Measurements from ENCODE around the gene PDE6D.
"Not testable (repeated sequence)": the region's sequence is repeated elsewhere in the genome, so short reads cannot be mapped to it uniquely, and the experiment has no call there.

The PDE6D gene

DNA sequence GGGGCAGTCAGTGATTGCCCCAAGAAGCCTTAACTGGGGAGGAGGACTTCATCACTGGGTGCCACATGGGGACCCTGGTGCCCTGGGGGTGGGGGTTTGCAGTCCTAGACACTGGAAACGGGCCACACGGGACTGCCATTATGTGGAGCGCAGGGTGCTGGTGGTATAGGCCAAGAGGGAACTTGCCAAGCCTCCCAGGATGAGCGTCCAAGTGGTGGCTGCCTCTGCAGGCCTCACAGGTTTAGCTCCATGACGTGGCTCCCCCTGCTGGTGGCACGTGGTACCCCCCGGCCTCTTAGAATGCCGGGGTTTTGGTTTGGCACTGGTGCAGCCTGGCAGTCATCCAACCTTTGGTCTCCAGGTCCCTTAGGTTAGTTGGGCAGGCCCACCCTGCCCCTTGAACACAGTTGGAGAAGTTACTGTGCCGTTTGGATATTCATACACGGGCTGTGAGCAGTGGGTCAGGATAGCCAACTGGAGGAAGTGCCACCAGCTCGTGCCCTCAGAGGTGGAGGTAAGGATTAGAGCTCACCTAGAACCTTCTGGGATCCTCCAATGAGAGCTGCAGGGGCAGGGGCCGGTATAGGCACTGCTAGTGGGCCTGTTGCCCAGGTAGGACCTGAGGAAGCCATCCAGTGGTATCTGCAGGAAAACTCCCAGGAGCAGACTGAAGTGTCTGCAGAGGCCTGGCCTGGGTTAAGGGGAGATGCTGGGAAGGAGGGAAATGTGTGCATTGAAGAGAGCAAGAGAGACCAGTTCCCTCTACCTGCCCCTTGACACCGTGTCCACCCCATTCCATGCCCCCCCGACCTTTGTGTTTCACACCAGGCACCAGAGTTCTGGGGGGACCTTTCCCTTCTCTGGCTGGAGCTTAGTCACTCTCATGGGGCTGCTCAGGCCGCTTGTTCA, 67.1 kb downstream of the PDE6D start:
- H3K4me3 ChIP-seq (replicated peaks in 1 of 2; ENCODE audit: low read depth in 2 of 2, low read length in 2 of 2): no peak overlapping the region
- DNase-seq (ENCODE audit: low read depth in 2 of 2): peak; percentile 91 to 93
- TF ChIP-seq, protein P1, sequence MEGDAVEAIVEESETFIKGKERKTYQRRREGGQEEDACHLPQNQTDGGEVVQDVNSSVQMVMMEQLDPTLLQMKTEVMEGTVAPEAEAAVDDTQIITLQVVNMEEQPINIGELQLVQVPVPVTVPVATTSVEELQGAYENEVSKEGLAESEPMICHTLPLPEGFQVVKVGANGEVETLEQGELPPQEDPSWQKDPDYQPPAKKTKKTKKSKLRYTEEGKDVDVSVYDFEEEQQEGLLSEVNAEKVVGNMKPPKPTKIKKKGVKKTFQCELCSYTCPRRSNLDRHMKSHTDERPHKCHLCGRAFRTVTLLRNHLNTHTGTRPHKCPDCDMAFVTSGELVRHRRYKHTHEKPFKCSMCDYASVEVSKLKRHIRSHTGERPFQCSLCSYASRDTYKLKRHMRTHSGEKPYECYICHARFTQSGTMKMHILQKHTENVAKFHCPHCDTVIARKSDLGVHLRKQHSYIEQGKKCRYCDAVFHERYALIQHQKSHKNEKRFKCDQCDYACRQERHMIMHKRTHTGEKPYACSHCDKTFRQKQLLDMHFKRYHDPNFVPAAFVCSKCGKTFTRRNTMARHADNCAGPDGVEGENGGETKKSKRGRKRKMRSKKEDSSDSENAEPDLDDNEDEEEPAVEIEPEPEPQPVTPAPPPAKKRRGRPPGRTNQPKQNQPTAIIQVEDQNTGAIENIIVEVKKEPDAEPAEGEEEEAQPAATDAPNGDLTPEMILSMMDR (IDR thresholded peaks at IDR 0.05; ENCODE audit: low read depth, low read length): peak; percentile 92

DNA sequence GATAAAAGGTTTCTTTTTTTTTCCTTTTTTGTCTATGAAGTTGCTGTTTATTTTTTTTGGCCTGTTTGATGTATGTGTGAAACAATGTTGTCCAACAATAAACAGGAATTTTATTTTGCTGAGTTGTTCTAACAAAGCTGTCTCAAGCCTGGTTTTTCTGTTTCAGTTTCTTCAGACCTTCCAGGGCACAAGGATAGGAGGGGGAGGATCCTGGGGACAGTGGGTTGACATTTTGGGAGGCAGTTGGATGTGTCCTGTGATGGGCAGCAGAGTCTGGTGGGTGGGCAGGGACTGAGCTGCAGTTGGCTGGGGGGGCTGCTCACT, 67.7 kb downstream of the PDE6D start:
- not testable (repeated sequence) for H3K4me3 ChIP-seq (replicated peaks in 1 of 2; ENCODE audit: low read depth in 2 of 2, low read length in 2 of 2)

GRCh38 chr2:231712451-231713021, 68.5 kb downstream of the PDE6D start:
- not testable (repeated sequence) for DNase-seq (ENCODE audit: low read depth in 2 of 2); H3K4me3 ChIP-seq (replicated peaks in 1 of 2; ENCODE audit: low read depth in 2 of 2, low read length in 2 of 2)

More for the DNA sequence above, 67.7 kb downstream of the PDE6D start:
- DNase-seq (ENCODE audit: low read depth in 2 of 2): not testable (repeated sequence)

DNA sequence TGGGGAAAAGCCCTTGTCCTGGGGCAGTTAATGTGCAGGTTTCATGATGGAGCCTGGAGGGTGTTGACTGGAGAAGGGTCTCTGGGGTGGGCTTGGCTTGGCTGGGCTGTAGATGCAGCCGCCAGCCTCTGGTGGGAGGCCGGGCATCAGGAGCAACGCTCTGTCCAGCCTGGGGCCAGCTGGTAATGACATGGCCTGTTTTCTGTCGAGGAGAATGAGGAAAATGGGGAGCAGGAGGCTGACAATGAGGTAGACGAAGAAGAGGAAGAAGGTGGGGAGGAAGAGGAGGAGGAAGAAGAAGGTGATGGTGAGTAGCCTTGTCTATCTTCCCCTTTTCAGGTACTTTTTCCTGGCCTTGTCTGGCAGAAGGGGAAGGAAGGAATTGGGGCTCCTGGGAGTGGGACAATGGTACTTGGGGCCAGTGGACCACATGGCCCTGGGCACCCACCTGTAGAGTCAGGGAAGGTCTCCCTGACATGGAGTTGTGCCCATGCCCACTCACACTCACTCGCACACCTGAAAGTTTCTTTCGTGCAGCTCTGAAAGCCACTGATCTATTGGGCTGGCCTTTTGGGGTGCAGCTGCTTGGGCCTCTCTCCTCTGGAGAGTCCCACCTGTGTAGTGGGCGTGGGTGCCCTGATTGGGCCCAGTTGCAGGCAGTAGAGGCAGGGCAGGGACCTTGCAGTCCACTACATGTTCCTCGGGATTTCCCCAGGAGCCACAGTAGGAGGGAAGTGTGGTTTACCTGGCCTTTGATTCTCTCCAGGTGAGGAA, 69.2 kb downstream of the PDE6D start:
- TF ChIP-seq, protein P1 (IDR thresholded peaks at IDR 0.05; ENCODE audit: low read depth, low read length): no peak
- DNase-seq (ENCODE audit: low read depth in 2 of 2): no peak
- peak overlapping the region; percentile 64 to 78 for H3K4me3 ChIP-seq (replicated peaks in 1 of 2; ENCODE audit: low read depth in 2 of 2, low read length in 2 of 2)

GRCh38 chr2:231710799-231711676, 70.0 kb downstream of the PDE6D start:
- H3K4me3 ChIP-seq (replicated peaks in 1 of 2; ENCODE audit: low read depth in 2 of 2, low read length in 2 of 2): peak overlapping the region; percentile 64 to 78
- DNase-seq (ENCODE audit: low read depth in 2 of 2): peak; percentile 28 to 32

DNA sequence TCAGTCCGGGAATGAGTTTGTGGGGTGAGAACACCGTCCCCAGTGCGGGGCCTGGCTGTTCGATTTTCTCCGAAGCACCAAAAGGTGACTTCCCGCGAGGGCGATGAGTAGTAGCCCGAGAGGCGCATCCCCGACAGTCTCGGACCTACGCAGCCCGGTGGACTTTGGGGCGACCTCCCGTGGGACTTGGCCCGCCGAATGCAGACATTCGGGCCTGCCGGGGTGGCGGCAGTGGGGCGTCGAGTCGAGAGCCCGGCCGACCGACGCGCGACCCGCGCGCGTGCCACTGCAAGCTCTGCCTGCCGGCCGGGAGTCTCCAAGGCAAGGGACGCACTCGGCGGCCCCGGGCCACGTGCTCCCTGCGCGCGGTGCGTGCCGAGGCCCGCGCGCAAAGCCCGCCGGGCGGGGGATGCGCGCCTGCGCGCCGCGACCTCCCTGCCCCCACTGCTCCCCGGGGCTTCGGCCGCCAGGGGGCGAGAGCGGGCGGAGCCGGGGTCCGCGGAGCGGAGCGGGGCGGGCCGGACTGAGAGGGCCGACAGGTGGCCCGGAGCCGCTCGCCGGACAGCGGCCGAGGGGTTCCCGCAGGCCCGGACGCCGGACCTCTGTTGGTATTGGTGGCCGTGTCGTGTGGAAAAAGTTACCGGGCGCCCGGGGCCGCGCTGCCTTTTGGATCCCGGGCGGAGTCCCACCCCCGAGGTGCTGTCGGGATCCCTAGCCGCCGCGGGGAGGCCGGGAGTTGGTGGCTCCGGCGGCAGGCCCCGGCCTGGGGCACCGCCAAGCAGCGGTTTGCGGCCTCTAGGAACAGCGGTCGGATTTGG, 70.9 kb downstream of the PDE6D start:
- peak overlapping the region; percentile 76 to 78 for H3K4me3 ChIP-seq (replicated peaks in 1 of 2; ENCODE audit: low read depth in 2 of 2, low read length in 2 of 2)
- TF ChIP-seq, protein P1 (IDR thresholded peaks at IDR 0.05; ENCODE audit: low read depth, low read length): peak; percentile 39
- peak; percentile 78 to 88 for DNase-seq (ENCODE audit: low read depth in 2 of 2)

More at GRCh38 chr2:231710799-231711676, 70.0 kb downstream of the PDE6D start:
- TF ChIP-seq, protein P1 (IDR thresholded peaks at IDR 0.05; ENCODE audit: low read depth, low read length): peak; percentile 21

DNA sequence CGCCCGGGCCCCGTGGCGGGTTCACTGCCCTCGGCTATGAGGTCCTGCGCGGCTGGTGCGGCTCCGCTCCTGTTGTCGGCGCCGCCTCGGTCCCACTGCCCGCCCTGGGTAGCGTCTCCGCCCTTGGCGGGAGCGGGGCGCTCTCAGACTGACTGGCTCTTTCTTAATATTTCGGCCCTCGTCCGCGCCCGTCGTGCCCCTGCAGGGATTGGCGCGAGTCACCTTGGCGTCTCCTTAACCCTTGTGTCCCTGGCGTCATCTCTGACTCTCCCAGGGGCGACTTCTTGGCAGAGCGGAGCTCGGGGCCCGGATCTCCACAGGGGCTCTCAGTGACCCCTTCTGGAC, 71.5 kb downstream of the PDE6D start:
- peak in 1 of 2 donors; percentile 46 for DNase-seq (ENCODE audit: low read depth in 2 of 2)
- TF ChIP-seq, protein P1 (IDR thresholded peaks at IDR 0.05; ENCODE audit: low read depth, low read length): no peak
- H3K4me3 ChIP-seq (replicated peaks in 1 of 2; ENCODE audit: low read depth in 2 of 2, low read length in 2 of 2): peak overlapping the region; percentile 76 to 78

Measured in cardiac fibroblast (primary cell).